ENCODE data around the gene PHLDA1. TPM values are rescaled to one million over a fixed set of nuclear protein-coding genes. Genes with fewer than 3 reads are reported as not detected.

The PHLDA1 gene
- total and polyA plus RNA-seq, 11 donors, result 3.0 to 44.4 (median 5.5) TPM

DNA sequence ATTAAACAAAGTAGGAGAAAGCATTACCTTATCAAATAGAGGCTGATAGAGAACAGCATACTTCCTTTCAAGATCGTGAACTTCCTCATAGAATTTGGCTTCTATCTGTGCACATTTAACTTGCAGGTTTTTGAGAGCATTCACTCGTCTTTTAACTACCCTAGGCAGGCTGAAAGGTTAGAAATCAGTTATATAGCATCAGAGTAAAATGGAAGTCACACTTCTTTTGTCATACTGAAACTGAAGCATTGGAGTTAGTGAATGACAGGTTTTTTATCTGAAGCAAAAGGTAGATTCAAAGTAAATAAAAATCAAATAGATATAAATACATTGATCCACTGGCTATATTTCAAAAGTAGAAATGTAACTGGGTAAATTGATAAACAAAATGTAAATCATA lies 28.5 kb upstream of the PHLDA1 start:
- no peak overlapping the region for H3K4me3 ChIP-seq
- no peaks in the 10 kb centered on the region for H3K27me3 ChIP-seq
- TF ChIP-seq, protein P1, sequence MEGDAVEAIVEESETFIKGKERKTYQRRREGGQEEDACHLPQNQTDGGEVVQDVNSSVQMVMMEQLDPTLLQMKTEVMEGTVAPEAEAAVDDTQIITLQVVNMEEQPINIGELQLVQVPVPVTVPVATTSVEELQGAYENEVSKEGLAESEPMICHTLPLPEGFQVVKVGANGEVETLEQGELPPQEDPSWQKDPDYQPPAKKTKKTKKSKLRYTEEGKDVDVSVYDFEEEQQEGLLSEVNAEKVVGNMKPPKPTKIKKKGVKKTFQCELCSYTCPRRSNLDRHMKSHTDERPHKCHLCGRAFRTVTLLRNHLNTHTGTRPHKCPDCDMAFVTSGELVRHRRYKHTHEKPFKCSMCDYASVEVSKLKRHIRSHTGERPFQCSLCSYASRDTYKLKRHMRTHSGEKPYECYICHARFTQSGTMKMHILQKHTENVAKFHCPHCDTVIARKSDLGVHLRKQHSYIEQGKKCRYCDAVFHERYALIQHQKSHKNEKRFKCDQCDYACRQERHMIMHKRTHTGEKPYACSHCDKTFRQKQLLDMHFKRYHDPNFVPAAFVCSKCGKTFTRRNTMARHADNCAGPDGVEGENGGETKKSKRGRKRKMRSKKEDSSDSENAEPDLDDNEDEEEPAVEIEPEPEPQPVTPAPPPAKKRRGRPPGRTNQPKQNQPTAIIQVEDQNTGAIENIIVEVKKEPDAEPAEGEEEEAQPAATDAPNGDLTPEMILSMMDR (IDR thresholded peaks at IDR 0.05), result no peak
- TF ChIP-seq POLR2A (IDR thresholded peaks at IDR 0.05), result no peak
- peaks cover 0 to 97% (median 83%) of the 10 kb centered on the region in 9 donors for H3K36me3 ChIP-seq
- no peak for DNase-seq
- intact Hi-C loops (cut with DNase I), result loop anchor here in 2 of 10 donors (10.0 kb wide), 2 partner anchors 385 to 525 kb away; no protein-coding TSS in a partner anchor
- WGBS, 4 donors, result 26 to 55% (median 44%) methylated on average over 2 of the region's 2 CpGs
- H3K4me1 ChIP-seq, result no peaks in the 10 kb centered on the region
- H3K27ac ChIP-seq, result no peak overlapping the region
- ATAC-seq, result no peak
- H3K9me3 ChIP-seq, result peaks cover 0 to 17% (median 6%) of the 10 kb centered on the region in 12 donors

DNA sequence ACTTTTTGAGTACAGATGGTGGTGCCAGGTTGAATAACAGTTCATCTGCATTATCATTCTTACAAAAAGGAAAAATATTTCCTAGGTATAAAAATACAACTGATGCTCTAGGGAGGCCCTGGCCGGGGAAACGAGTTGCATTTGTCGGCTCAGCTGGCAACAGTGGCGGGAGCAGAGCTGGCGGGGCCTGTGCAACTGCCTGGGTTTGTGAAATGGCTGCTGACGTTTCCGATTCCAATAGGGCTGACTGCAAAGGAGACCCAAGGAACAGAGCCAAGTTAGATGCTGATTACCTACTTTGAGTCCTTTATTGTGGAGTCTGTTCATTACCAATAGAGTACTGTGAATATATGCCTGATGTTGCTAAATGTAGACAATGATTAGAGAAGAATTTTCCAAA lies 25.8 kb upstream of the PHLDA1 start:
- Histone ChIP-seq H3K4me1 (no peaks in the 10 kb centered on the region), H3K27ac (no peak overlapping the region), H3K9me3 (no peaks in the 10 kb centered on the region), H3K4me3 (no peak overlapping the region), H3K36me3 (peaks cover 0 to 99% (median 96%) of the 10 kb centered on the region in 9 donors), H3K27me3 (no peaks in the 10 kb centered on the region)
- peak in 1 of 4 donors; percentile 22 for ATAC-seq
- WGBS, 4 donors, result 58 to 84% (median 80%) methylated on average over 7 of the region's 7 CpGs
- DNase-seq, result peak in 1 of 5 donors; percentile 56
- intact Hi-C loops (cut with DNase I), result loop anchor here in 4 of 10 donors (10.0 kb wide), 3 partner anchors 287 to 507 kb away; partner anchors contain the start of gene BBS10 (in 2 of the 4)
- TF ChIP-seq, protein P1 (IDR thresholded peaks at IDR 0.05), result no peak
- no peak for TF ChIP-seq POLR2A (IDR thresholded peaks at IDR 0.05)

GRCh38 chr12:76055393-76055792 lies 23.8 kb upstream of the PHLDA1 start:
- ATAC-seq, result no peak

GRCh38 chr12:76049575-76050251 lies 18.1 kb upstream of the PHLDA1 start:
- ATAC-seq (no peak), DNase-seq (no peak)
- H3K4me1 ChIP-seq, result peaks cover 0 to 3% (median 0%) of the 10 kb centered on the region in 12 donors
- TF ChIP-seq POLR2A (IDR thresholded peaks at IDR 0.05), result no peak
- TF ChIP-seq, protein P1 (IDR thresholded peaks at IDR 0.05), result no peak
- peaks cover 0 to 99% (median 79%) of the 10 kb centered on the region in 9 donors for H3K36me3 ChIP-seq
- no peaks in the 10 kb centered on the region for H3K9me3 ChIP-seq
- 90 to 94% (median 93%) methylated on average over 4 of the region's 4 CpGs for WGBS, 4 donors
- no peak overlapping the region for H3K27ac ChIP-seq
- H3K4me3 ChIP-seq, result no peak overlapping the region
- intact Hi-C loops (cut with DNase I), result loop anchor here in 4 of 10 donors (10.0 kb wide), 3 partner anchors 295 to 515 kb away; partner anchors contain the start of gene BBS10 (in 2 of the 4)
- no peaks in the 10 kb centered on the region for H3K27me3 ChIP-seq

More at GRCh38 chr12:76055393-76055792, 23.8 kb upstream of the PHLDA1 start:
- Histone ChIP-seq H3K4me1 (no peaks in the 10 kb centered on the region), H3K27ac (no peak overlapping the region), H3K36me3 (peaks cover 0 to 99% (median 96%) of the 10 kb centered on the region in 9 donors), H3K4me3 (no peak overlapping the region), H3K27me3 (no peaks in the 10 kb centered on the region), H3K9me3 (no peaks in the 10 kb centered on the region)
- DNase-seq, result no peak
- TF ChIP-seq, protein P1 (IDR thresholded peaks at IDR 0.05), result no peak
- TF ChIP-seq POLR2A (IDR thresholded peaks at IDR 0.05), result no peak
- 79 to 86% (median 86%) methylated on average over 2 of the region's 2 CpGs for WGBS, 4 donors
- intact Hi-C loops (cut with DNase I), result loop anchor here in 4 of 10 donors (10.0 kb wide), 3 partner anchors 289 to 509 kb away; partner anchors contain the start of gene BBS10 (in 2 of the 4)
